Measurements from ENCODE around the gene BCAS1. TPM values are rescaled to one million over a fixed set of nuclear protein-coding genes. Genes with fewer than 3 reads are reported as not detected.

BCAS1 gene
- total and polyA plus RNA-seq, 12 donors, result 0.03 TPM; not detected in 11

DNA sequence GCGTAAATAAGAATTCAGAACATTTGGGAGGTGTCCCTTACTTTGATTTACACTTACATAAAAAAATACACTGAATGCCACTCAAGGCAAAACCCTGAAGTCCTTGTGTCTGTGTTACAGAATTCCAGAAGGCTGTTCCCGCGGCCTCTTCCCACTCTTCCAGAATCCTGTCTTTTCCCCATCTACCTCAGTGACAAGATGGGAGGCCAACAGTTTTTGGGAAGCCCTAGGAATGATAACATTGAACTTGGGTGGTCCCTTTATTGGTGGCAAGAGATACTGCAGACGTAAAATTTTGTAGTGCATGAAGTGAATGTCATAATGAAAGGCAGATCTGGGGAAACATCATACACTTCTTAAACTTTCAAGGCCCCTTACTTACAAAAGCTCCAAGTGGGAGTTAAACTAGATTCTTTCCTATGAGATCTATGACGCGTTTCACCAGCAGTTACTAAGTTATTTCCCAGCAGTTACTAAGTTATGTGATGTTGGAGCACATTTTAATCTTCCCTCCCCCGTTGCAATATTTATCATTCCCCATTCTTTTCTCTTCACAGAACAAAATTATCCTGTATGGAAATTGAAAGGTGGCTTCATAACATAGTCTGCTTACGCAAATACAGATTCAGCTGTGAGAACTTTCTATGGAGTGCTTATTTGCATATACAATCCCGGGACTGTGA lies 79.5 kb downstream of the BCAS1 start:
- Histone ChIP-seq H3K27me3 (peaks cover 0 to 24% (median 6%) of the 10 kb centered on the region in 7 donors), H3K36me3 (no peaks in the 10 kb centered on the region), H3K9me3 (no peaks in the 10 kb centered on the region), H3K27ac (no peak overlapping the region), H3K4me1 (no peaks in the 10 kb centered on the region), H3K4me3 (no peak overlapping the region)
- no peak for DNase-seq
- 84 to 85% methylated on average over 9 of the region's 9 CpGs for WGBS, 2 donors
- TF ChIP-seq, protein P1, sequence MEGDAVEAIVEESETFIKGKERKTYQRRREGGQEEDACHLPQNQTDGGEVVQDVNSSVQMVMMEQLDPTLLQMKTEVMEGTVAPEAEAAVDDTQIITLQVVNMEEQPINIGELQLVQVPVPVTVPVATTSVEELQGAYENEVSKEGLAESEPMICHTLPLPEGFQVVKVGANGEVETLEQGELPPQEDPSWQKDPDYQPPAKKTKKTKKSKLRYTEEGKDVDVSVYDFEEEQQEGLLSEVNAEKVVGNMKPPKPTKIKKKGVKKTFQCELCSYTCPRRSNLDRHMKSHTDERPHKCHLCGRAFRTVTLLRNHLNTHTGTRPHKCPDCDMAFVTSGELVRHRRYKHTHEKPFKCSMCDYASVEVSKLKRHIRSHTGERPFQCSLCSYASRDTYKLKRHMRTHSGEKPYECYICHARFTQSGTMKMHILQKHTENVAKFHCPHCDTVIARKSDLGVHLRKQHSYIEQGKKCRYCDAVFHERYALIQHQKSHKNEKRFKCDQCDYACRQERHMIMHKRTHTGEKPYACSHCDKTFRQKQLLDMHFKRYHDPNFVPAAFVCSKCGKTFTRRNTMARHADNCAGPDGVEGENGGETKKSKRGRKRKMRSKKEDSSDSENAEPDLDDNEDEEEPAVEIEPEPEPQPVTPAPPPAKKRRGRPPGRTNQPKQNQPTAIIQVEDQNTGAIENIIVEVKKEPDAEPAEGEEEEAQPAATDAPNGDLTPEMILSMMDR (IDR thresholded peaks at IDR 0.05), result no peak
- intact Hi-C loops (cut with DNase I), result no loop called here
- no peak for ATAC-seq

DNA sequence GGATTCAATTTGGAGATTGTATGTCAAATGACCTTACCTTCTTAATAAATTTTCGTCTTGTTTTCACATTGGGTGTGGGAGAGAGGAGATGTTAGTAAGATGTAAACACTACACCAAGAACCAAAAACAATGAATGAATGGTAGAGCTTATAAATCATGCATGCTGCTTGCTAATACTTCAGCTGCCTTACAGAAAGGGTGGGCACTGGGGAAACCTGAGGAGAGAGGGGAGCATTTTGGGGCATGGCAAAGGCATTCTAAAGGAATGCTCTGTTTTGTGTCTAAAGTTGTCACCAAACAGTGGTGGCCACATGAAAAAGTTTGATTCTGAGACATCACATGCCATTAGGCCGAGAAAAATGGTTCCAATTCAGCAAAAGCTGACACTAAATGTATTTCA lies 80.4 kb downstream of the BCAS1 start:
- 77 to 82% methylated on average over 2 of the region's 2 CpGs for WGBS, 2 donors
- no peaks in the 10 kb centered on the region for H3K36me3 ChIP-seq
- no peaks in the 10 kb centered on the region for H3K4me1 ChIP-seq
- DNase-seq, result no peak
- H3K27ac ChIP-seq, result no peak overlapping the region
- TF ChIP-seq, protein P1 (IDR thresholded peaks at IDR 0.05), result no peak
- ATAC-seq, result no peak
- H3K4me3 ChIP-seq, result no peak overlapping the region
- no peaks in the 10 kb centered on the region for H3K9me3 ChIP-seq
- H3K27me3 ChIP-seq, result peaks cover 0 to 21% (median 6%) of the 10 kb centered on the region in 7 donors
- intact Hi-C loops (cut with DNase I), result no loop called here

DNA sequence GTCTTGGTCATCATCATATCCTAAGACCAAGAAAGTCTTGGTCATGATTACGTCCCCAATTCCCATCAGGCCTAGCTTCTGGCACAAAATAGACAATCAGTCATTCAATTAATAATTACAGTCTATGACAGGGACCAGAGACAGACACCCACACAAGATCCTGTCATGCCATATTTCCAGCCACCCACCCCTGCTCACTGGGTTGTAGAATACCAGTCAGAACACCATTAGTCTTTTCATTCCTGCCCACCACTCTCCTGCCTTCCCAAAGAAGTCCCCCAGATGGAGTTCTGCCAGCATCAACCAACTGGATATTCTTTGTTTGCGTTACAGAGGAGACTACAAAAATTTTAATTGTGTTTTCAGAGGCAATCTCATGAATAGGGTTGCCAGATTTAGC lies 81.0 kb downstream of the BCAS1 start:
- intact Hi-C loops (cut with DNase I), result no loop called here
- H3K4me1 ChIP-seq, result no peaks in the 10 kb centered on the region
- H3K36me3 ChIP-seq, result no peaks in the 10 kb centered on the region
- TF ChIP-seq, protein P1 (IDR thresholded peaks at IDR 0.05), result no peak
- DNase-seq (no peak), ATAC-seq (no peak)
- H3K4me3 ChIP-seq, result no peak overlapping the region
- H3K27me3 ChIP-seq, result peaks cover 0 to 21% (median 6%) of the 10 kb centered on the region in 7 donors
- H3K9me3 ChIP-seq, result no peaks in the 10 kb centered on the region
- H3K27ac ChIP-seq, result no peak overlapping the region
- WGBS, 2 donors, result 83% methylated on average over 2 of the region's 2 CpGs

DNA sequence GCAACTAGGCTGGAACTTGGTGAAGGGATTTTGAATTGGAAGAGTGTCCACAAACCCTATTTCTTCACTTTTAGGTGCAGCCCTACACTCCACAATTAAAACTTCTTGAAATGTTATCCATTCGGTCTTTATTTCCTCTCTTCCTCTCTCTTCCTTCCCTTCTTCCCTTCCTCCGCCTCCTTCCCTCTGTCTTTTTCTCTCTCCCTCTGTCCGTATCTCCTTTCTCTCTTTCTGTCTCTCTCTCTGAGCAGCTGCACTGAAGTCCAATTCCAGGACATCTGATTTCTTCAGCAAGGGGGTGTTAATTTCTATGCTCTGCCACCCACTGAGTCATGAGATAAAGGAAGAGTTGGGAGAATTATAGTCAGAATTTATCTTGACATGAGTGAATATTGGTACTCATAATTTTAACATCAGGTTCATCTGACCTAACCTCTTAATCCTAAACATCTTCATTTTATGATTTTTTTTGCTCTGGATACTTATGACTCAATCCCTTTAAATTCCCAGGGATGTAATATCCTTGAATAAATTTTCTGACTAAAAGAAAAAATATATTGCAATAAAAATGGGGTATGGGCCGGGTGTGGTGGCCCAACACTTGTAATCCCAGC lies 84.2 kb downstream of the BCAS1 start:
- intact Hi-C loops (cut with DNase I), result no loop called here
- TF ChIP-seq, protein P1 (IDR thresholded peaks at IDR 0.05), result no peak
- Histone ChIP-seq H3K9me3 (peaks cover 0 to 2% (median 0%) of the 10 kb centered on the region in 11 donors), H3K4me1 (no peaks in the 10 kb centered on the region), H3K4me3 (no peak overlapping the region), H3K36me3 (no peaks in the 10 kb centered on the region), H3K27ac (no peak overlapping the region), H3K27me3 (peaks cover 0 to 17% (median 6%) of the 10 kb centered on the region in 7 donors)
- DNase-seq (no peak), ATAC-seq (no peak)
- 68 to 73% methylated on average over 4 of the region's 4 CpGs for WGBS, 2 donors
